Superior temporal gyrus (tissue), 1 donor: ENCODE measurements around the gene GALK1.

ENCODE experiments used
- DNase-seq: peaks from one replicate; pipeline ENCODE4 v3.0.0-alpha.2; 2016; ENCODE audit errors: extremely low spot score

GALK1 gene

GRCh38 chr17:75725504-75725903, 39.5 kb downstream of the GALK1 start:
- no peak for DNase-seq

GRCh38 chr17:75724016-75725003, 40.7 kb downstream of the GALK1 start:
- no peak for DNase-seq

- DNase-seq = no peak
These were observed 41.6 kb downstream of the GALK1 start for GRCh38 chr17:75723171-75723930.

GRCh38 chr17:75722542-75723095, 42.4 kb downstream of the GALK1 start:
- no peak for DNase-seq

GRCh38 chr17:75722076-75722475, 42.9 kb downstream of the GALK1 start:
- no peak for DNase-seq

GRCh38 chr17:75721463-75722011, 43.5 kb downstream of the GALK1 start:
- no peak for DNase-seq

GRCh38 chr17:75720656-75721462, 44.1 kb downstream of the GALK1 start, which contains the start of gene ITGB4:
ITGB4 (plus strand) TSS chr17:75721459; CDS start chr17:75724704, 3,245 bp downstream.
- peak; percentile 35 for DNase-seq

- no peak for DNase-seq
These were observed 45.3 kb downstream of the GALK1 start for GRCh38 chr17:75719732-75720131.

GRCh38 chr17:75712446-75712845, 52.5 kb downstream of the GALK1 start:
- DNase-seq = no peak
